Psoas muscle (tissue), 8 donors: ENCODE results near the gene AJAP1. TPM values are rescaled to one million over a fixed set of nuclear protein-coding genes. Genes with fewer than 3 reads are reported as not detected.

ENCODE experiments used
- ATAC-seq, 4 donors: fragments of 200-7000 bp; cut with Tn5 transposase; one replicate each; pipeline ENCODE4 v1.9.1; 2020; ENCODE audit warnings: moderate library complexity in 3 of 4, mild to moderate bottlenecking in 2 of 4
- DNase-seq, 2 donors: peaks; one replicate each; pipeline ENCODE4 v3.0.0-alpha.2; 2020
- H3K27ac ChIP-seq: fragments of 200-600 bp; one replicate; pipeline ENCODE4 v1.8.0; 2022
- H3K27me3 ChIP-seq, 3 donors: fragments of 200-600 bp in 1 of 3; one replicate each; pipeline versions ENCODE4 v1.6.1 to v1.8.0; 2013 to 2022; ENCODE audit warnings: low read length in 2 of 3, mild to moderate bottlenecking in 2 of 3, moderate library complexity in 1 of 3; ENCODE audit not compliant: insufficient read depth in 3 of 3
- H3K36me3 ChIP-seq, 2 donors: fragments of 200-600 bp in 1 of 2; one replicate each; pipeline versions ENCODE4 v1.6.1 to v1.8.0; 2013 to 2022; ENCODE audit warnings: low read depth in 1 of 2, mild to moderate bottlenecking in 1 of 2, moderate library complexity in 1 of 2; ENCODE audit not compliant: insufficient read depth in 1 of 2
- H3K4me1 ChIP-seq: fragments of 200-600 bp; one replicate; pipeline ENCODE4 v1.8.0; 2022
- H3K4me3 ChIP-seq: fragments of 200-600 bp; one replicate; pipeline ENCODE4 v1.8.0; 2022; ENCODE audit warnings: mild to moderate bottlenecking
- H3K9me3 ChIP-seq: fragments of 200-600 bp; one replicate; pipeline ENCODE4 v1.8.0; 2022
- CTCF ChIP-seq: fragments of 200-600 bp; IDR thresholded peaks from one replicate; pipeline ENCODE4 v1.8.0; 2022; ENCODE audit warnings: antibody characterized with exemption
- WGBS, 3 donors: extraction: QIAGEN DNeasy Blood & Tissue Kit; methylation state at CpG; one replicate each; pipeline versions ENCODE4 v1.1.6 to v1.1.7; 2013; 5-methylcytosine and 5-hydroxymethylcytosine counted together
- intact Hi-C, 2 donors: fragments of 100-400 bp; cut with DNase I; formaldehyde crosslinking; loops; one replicate each; pipeline versions ENCODE4 v1.11.0 to v1.14.2; 2022
- polyA plus RNA-seq, 3 donors: library from polyadenylated mRNA; stranded (reverse); fragments of 200-250 nt; gene quantifications; one replicate each; pipeline ENCODE4 v1.2.3, GENCODE V29; 2013
- total RNA-seq, 4 donors: library from RNA; stranded (reverse); fragmentation: NEBNext Ultra II Directional in 2 of 4; extraction: Animal tissue kit (Norgen Biotek cat#: 25700) in 2 of 4; gene quantifications; one replicate each; pipeline versions ENCODE4 v1.2.1 to v1.2.4, GENCODE V29; 2021 to 2023
- donor health status: healthy with polysubstance abuse.
- donor health status: DM: no; HTN: no; CAD: no; lungs with moderate emphysema.
- donor health status: Bipolar disorder and iron deficiency.
- donor health status: healthy.
- donor health status: DM: yes; HTN: yes; CAD: no.
- donor health status: DM: no; HTN: no; CAD: no.
- donor health status: DM: no; HTN: no; CAD: no.
- donor health status: DM: yes; HTN: yes; CAD: no.

The AJAP1 gene
- total and polyA plus RNA-seq, 7 donors = under 0.01 to 1.4 (median 0.07) TPM

DNA sequence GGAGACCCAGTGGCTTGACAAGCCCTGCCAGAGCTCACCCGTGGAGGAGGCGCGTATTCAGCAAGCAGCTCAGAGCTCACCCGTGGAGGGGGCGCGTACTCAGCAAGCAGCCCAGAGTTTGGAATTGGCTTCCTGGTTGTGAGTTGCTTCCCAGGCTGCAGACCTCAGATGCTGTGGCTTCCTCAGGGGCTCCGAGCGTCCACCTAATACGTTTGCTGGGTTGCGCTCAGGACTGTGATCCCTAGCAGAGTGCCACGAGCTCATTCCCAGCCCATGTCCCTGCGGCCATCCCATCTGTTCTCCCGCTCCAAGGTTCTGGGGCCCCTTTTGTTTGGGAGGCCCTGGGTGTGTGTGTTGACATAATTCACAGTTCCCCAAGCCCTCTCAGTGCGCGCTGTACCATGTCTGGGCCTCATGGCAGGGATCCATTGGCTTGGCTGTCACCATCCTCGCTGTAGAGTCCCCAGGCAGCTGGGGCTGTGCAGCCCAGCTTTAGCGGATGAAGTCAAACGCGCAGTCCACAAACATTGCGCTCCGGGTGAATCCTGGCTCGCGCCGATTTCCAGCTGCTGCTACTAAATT is 3.6 kb downstream of the AJAP1 start:
- H3K27ac ChIP-seq = no peak overlapping the region
- intact Hi-C loops = loop anchor here in 1 of 2 donors (10.0 kb wide), 1 partner anchor 167 kb away; no protein-coding TSS in a partner anchor
- H3K4me1 ChIP-seq = no peaks in the 10 kb centered on the region
- peaks cover 4 to 63% (median 21%) of the 10 kb centered on the region in 3 donors for H3K27me3 ChIP-seq
- DNase-seq (peak in 1 of 2 donors; percentile 62), ATAC-seq (no peak)
- H3K36me3 ChIP-seq = no peaks in the 10 kb centered on the region
- WGBS, 3 donors = 8 to 19% (median 14%) methylated on average over 24 of the region's 24 CpGs
- no peaks in the 10 kb centered on the region for H3K9me3 ChIP-seq
- TF ChIP-seq CTCF = no peak
- H3K4me3 ChIP-seq = no peak overlapping the region

- Histone ChIP-seq H3K9me3 (no peaks in the 10 kb centered on the region), H3K4me1 (no peaks in the 10 kb centered on the region), H3K27me3 (peaks cover 4 to 54% (median 19%) of the 10 kb centered on the region in 3 donors), H3K4me3 (no peak overlapping the region), H3K36me3 (no peaks in the 10 kb centered on the region), H3K27ac (no peak overlapping the region)
- DNase-seq (peak in 1 of 2 donors; percentile 18), ATAC-seq (no peak)
- no peak for TF ChIP-seq CTCF
- 13 to 16% (median 14%) methylated on average over 16 of the region's 16 CpGs for WGBS, 3 donors
- intact Hi-C loops = loop anchor here in 1 of 2 donors (10.0 kb wide), 1 partner anchor 166 kb away; no protein-coding TSS in a partner anchor
Observed at GRCh38 chr1:4658643-4659628, 4.5 kb downstream of the AJAP1 start.

DNA sequence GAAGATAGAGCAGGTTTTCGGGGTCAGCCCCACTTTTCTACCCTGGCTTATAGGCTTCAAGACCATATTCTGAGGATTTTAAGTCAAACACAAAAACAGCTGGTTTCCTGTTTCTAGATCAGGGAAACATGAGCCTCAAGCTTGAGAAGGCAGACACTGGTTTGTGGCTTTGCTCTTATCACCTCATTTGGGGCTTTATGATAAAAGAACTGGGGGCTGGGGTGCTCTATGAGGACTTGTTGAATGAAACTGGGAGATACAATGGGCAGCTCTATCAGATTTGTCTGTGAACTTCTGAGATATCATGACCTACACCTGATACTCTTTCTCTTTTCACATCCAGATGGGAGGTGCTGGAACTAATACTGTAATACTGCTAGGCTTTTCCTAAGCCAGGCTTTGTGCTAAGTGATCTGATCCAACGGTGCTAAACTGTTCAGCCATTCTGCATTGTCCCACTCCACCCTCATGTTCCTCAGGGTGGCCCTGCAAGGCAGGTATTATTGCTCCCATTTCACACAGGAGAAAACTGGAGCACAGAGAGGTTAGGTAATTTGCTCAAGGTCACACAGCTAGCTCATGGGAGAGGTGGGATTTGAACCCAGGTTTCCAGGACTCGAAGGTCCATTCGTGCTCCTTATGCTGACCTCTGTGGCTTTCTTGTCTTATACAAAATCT is 6.6 kb downstream of the AJAP1 start:
- H3K27ac ChIP-seq = no peak overlapping the region
- intact Hi-C loops = no loop called here
- DNase-seq = no peak
- peaks cover 4 to 40% (median 14%) of the 10 kb centered on the region in 3 donors for H3K27me3 ChIP-seq
- H3K36me3 ChIP-seq = no peaks in the 10 kb centered on the region
- H3K9me3 ChIP-seq = no peaks in the 10 kb centered on the region
- no peak for TF ChIP-seq CTCF
- 72 to 79% (median 75%) methylated on average over 4 of the region's 4 CpGs for WGBS, 3 donors
- ATAC-seq = no peak
- H3K4me3 ChIP-seq = no peak overlapping the region
- no peaks in the 10 kb centered on the region for H3K4me1 ChIP-seq

- WGBS, 3 donors = 69 to 82% (median 73%) methylated on average over 2 of the region's 2 CpGs
- no peaks in the 10 kb centered on the region for H3K9me3 ChIP-seq
- no peak for DNase-seq
Observed at GRCh38 chr1:4661595-4661917, 7.1 kb downstream of the AJAP1 start.

More at GRCh38 chr1:4661595-4661917, 7.1 kb downstream of the AJAP1 start:
- Histone ChIP-seq H3K4me3 (no peak overlapping the region), H3K27ac (no peak overlapping the region), H3K27me3 (peaks cover 4 to 35% (median 14%) of the 10 kb centered on the region in 3 donors), H3K4me1 (no peaks in the 10 kb centered on the region), H3K36me3 (no peaks in the 10 kb centered on the region)
- intact Hi-C loops = no loop called here
- no peak for ATAC-seq
- TF ChIP-seq CTCF = no peak
